Liver (tissue), 9 donors: ENCODE results near the gene MED16. TPM values are rescaled to one million over a fixed set of nuclear protein-coding genes. Genes with fewer than 3 reads are reported as not detected.

Source experiments
- DNase-seq: peaks from one replicate; pipeline ENCODE4 v3.0.0-alpha.2; 2017; ENCODE audit warnings: low spot score
- H3K27ac ChIP-seq, 2 donors: one replicate each; pipeline ENCODE4 v1.7.0; 2013; ENCODE audit warnings: inconsistent platforms in 2 of 2, low read length in 2 of 2, control low read depth in 1 of 2, low read depth in 1 of 2, mild to moderate bottlenecking in 1 of 2
- H3K27me3 ChIP-seq, 4 donors: one replicate each; pipeline versions ENCODE4 v1.6.1 to v1.7.0; 2013; ENCODE audit warnings: low read length in 3 of 4, inconsistent platforms in 1 of 4, mild to moderate bottlenecking in 1 of 4, moderate library complexity in 1 of 4; ENCODE audit not compliant: control insufficient read depth in 4 of 4, insufficient read depth in 4 of 4
- H3K36me3 ChIP-seq, 4 donors: one replicate each; pipeline versions ENCODE4 v1.6.1 to v1.7.0; 2013; ENCODE audit warnings: low read length in 3 of 4, mild to moderate bottlenecking in 3 of 4, low read depth in 1 of 4, moderate library complexity in 1 of 4; ENCODE audit not compliant: control insufficient read depth in 4 of 4, insufficient read depth in 3 of 4
- H3K4me1 ChIP-seq, 4 donors: one replicate each; pipeline versions ENCODE4 v1.6.1 to v1.7.0; 2013; ENCODE audit warnings: low read length in 3 of 4, mild to moderate bottlenecking in 3 of 4, moderate library complexity in 1 of 4; ENCODE audit not compliant: control insufficient read depth in 4 of 4, insufficient read depth in 4 of 4
- H3K4me3 ChIP-seq, 3 donors: one replicate each; pipeline versions ENCODE4 v1.6.1 to v1.7.0; 2013; ENCODE audit warnings: low read length in 3 of 3, control low read depth in 1 of 3, low read depth in 1 of 3, mild to moderate bottlenecking in 1 of 3
- H3K9ac ChIP-seq, 2 donors: one replicate each; pipeline ENCODE4 v1.7.0; 2013; ENCODE audit warnings: low read length in 2 of 2, mild to moderate bottlenecking in 2 of 2, moderate library complexity in 2 of 2, control low read depth in 1 of 2, low read depth in 1 of 2
- H3K9me3 ChIP-seq, 4 donors: one replicate each; pipeline versions ENCODE4 v1.6.1 to v1.7.0; 2013; ENCODE audit warnings: low read length in 3 of 4; ENCODE audit not compliant: control insufficient read depth in 4 of 4
- EGR1 ChIP-seq, 2 donors: IDR thresholded peaks; 2 replicates each; pipeline ENCODE4 v1.6.1; 2016 to 2018; ENCODE audit warnings: antibody characterized with exemption in 2 of 2, low read depth in 2 of 2
- FOXA1 ChIP-seq: IDR thresholded peaks from 2 replicates; pipeline ENCODE4 v1.6.1; 2016; ENCODE audit warnings: antibody characterized with exemption
- FOXA2 ChIP-seq: IDR thresholded peaks from 2 replicates; pipeline ENCODE4 v1.6.1; 2016; ENCODE audit warnings: antibody characterized with exemption
- HNF4A ChIP-seq, 2 donors: conservative IDR thresholded peaks; 2 replicates each; pipeline ENCODE4 v1.6.1; 2016; ENCODE audit warnings: antibody characterized with exemption in 2 of 2, mild to moderate bottlenecking in 2 of 2
- HNF4G ChIP-seq: IDR thresholded peaks from 2 replicates; pipeline ENCODE4 v1.6.1; 2016; ENCODE audit warnings: antibody characterized with exemption
- JUND ChIP-seq, 2 donors: IDR thresholded peaks; 2 replicates each; pipeline ENCODE4 v1.6.1; 2016; ENCODE audit warnings: antibody characterized with exemption in 2 of 2
- MAX ChIP-seq: IDR thresholded peaks from 2 replicates; pipeline ENCODE4 v1.6.1; 2016; ENCODE audit warnings: antibody characterized with exemption
- NR2F2 ChIP-seq: IDR thresholded peaks from 2 replicates; pipeline ENCODE4 v1.6.1; 2016; ENCODE audit warnings: antibody characterized with exemption
- RXRA ChIP-seq, 2 donors: IDR thresholded peaks; 2 replicates each; pipeline ENCODE4 v1.6.1; 2017 to 2018; ENCODE audit warnings: antibody characterized with exemption in 2 of 2, mild to moderate bottlenecking in 1 of 2
- SP1 ChIP-seq: IDR thresholded peaks from 2 replicates; pipeline ENCODE4 v1.6.1; 2018; ENCODE audit warnings: antibody characterized with exemption, mild to moderate bottlenecking
- TAF1 ChIP-seq: conservative IDR thresholded peaks from 2 replicates; pipeline ENCODE4 v1.6.1; 2016; ENCODE audit warnings: antibody characterized with exemption, mild to moderate bottlenecking
- YY1 ChIP-seq: IDR thresholded peaks from 2 replicates; pipeline ENCODE4 v1.6.1; 2016; ENCODE audit warnings: antibody characterized with exemption, mild to moderate bottlenecking
- WGBS: extraction: QIAGEN DNeasy Blood & Tissue Kit; methylation state at CpG from one replicate; pipeline ENCODE4 v1.1.7; 2013; 5-methylcytosine and 5-hydroxymethylcytosine counted together
- polyA plus RNA-seq, 2 donors: library from polyadenylated mRNA; stranded (reverse) in 1 of 2; unstranded in 1 of 2; fragments of 200-250 nt in 1 of 2; fragments of >200 nt in 1 of 2; fragmentation: Nextera tagmentation in 1 of 2; extraction: Ambion mirVana in 1 of 2; gene quantifications; one replicate each; pipeline versions ENCODE4 v1.2.1 to v1.2.3, GENCODE V29; 2013 to 2015
- total RNA-seq, 2 donors: library from RNA; depleted of rRNA; stranded (reverse); fragments of >200 nt; gene quantifications; one replicate each; pipeline ENCODE4 v1.2.3, GENCODE V29; 2014
- TF ChIP-seq, protein P1 (sequence below): fragments of 150-350 bp; IDR thresholded peaks from 2 replicates; pipeline ENCODE4 v1.5.1; 2017; ENCODE audit warnings: improper control_type of control experiment, low read depth, low read length; ENCODE audit not compliant: missing input control
- TF ChIP-seq, protein P2 (sequence below): IDR thresholded peaks from 2 replicates; pipeline ENCODE4 v1.6.1; 2016; ENCODE audit warnings: antibody characterized with exemption, mild to moderate bottlenecking
- TF ChIP-seq, protein P3 (sequence below): IDR thresholded peaks from 2 replicates; pipeline ENCODE4 v1.6.1; 2016; ENCODE audit warnings: antibody characterized with exemption
- TF ChIP-seq, protein P4 (sequence below): IDR thresholded peaks from 2 replicates; pipeline ENCODE4 v1.6.1; 2016; ENCODE audit warnings: antibody characterized with exemption
- donor health status: healthy.
- donor health status: healthy.
- donor health status: healthy.
- donor health status: healthy.
- donor health status: healthy.

MED16 gene
- total and polyA plus RNA-seq, 4 donors = 30.6 to 50.5 (median 41.0) TPM

- peaks cover 0 to 13% (median 4%) of the 10 kb centered on the region in 4 donors for H3K36me3 ChIP-seq
- H3K9me3 ChIP-seq = no peaks in the 10 kb centered on the region
- no peak overlapping the region for H3K4me3 ChIP-seq
- H3K4me1 ChIP-seq = peaks cover 7 to 11% (median 9%) of the 10 kb centered on the region in 4 donors
- TF ChIP-seq NR2F2 (no peak), SP1 (no peak), YY1 (no peak), FOXA2 (no peak), TAF1 (no peak), MAX (no peak), JUND (IDR thresholded peaks at IDR 0.05) (no peak), HNF4G (no peak), RXRA (IDR thresholded peaks at IDR 0.05) (no peak), EGR1 (IDR thresholded peaks at IDR 0.05; ENCODE audit: low read depth in 2 of 2) (no peak), FOXA1 (no peak), HNF4A (conservative IDR thresholded peaks at IDR 0.05) (no peak)
- TF ChIP-seq, protein P1, sequence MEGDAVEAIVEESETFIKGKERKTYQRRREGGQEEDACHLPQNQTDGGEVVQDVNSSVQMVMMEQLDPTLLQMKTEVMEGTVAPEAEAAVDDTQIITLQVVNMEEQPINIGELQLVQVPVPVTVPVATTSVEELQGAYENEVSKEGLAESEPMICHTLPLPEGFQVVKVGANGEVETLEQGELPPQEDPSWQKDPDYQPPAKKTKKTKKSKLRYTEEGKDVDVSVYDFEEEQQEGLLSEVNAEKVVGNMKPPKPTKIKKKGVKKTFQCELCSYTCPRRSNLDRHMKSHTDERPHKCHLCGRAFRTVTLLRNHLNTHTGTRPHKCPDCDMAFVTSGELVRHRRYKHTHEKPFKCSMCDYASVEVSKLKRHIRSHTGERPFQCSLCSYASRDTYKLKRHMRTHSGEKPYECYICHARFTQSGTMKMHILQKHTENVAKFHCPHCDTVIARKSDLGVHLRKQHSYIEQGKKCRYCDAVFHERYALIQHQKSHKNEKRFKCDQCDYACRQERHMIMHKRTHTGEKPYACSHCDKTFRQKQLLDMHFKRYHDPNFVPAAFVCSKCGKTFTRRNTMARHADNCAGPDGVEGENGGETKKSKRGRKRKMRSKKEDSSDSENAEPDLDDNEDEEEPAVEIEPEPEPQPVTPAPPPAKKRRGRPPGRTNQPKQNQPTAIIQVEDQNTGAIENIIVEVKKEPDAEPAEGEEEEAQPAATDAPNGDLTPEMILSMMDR = no peak
- TF ChIP-seq, protein P2, sequence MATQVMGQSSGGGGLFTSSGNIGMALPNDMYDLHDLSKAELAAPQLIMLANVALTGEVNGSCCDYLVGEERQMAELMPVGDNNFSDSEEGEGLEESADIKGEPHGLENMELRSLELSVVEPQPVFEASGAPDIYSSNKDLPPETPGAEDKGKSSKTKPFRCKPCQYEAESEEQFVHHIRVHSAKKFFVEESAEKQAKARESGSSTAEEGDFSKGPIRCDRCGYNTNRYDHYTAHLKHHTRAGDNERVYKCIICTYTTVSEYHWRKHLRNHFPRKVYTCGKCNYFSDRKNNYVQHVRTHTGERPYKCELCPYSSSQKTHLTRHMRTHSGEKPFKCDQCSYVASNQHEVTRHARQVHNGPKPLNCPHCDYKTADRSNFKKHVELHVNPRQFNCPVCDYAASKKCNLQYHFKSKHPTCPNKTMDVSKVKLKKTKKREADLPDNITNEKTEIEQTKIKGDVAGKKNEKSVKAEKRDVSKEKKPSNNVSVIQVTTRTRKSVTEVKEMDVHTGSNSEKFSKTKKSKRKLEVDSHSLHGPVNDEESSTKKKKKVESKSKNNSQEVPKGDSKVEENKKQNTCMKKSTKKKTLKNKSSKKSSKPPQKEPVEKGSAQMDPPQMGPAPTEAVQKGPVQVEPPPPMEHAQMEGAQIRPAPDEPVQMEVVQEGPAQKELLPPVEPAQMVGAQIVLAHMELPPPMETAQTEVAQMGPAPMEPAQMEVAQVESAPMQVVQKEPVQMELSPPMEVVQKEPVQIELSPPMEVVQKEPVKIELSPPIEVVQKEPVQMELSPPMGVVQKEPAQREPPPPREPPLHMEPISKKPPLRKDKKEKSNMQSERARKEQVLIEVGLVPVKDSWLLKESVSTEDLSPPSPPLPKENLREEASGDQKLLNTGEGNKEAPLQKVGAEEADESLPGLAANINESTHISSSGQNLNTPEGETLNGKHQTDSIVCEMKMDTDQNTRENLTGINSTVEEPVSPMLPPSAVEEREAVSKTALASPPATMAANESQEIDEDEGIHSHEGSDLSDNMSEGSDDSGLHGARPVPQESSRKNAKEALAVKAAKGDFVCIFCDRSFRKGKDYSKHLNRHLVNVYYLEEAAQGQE = no peak
- TF ChIP-seq, protein P3, sequence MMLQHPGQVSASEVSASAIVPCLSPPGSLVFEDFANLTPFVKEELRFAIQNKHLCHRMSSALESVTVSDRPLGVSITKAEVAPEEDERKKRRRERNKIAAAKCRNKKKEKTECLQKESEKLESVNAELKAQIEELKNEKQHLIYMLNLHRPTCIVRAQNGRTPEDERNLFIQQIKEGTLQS = no peak
- TF ChIP-seq, protein P4, sequence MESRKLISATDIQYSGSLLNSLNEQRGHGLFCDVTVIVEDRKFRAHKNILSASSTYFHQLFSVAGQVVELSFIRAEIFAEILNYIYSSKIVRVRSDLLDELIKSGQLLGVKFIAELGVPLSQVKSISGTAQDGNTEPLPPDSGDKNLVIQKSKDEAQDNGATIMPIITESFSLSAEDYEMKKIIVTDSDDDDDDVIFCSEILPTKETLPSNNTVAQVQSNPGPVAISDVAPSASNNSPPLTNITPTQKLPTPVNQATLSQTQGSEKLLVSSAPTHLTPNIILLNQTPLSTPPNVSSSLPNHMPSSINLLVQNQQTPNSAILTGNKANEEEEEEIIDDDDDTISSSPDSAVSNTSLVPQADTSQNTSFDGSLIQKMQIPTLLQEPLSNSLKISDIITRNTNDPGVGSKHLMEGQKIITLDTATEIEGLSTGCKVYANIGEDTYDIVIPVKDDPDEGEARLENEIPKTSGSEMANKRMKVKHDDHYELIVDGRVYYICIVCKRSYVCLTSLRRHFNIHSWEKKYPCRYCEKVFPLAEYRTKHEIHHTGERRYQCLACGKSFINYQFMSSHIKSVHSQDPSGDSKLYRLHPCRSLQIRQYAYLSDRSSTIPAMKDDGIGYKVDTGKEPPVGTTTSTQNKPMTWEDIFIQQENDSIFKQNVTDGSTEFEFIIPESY = no peak
- no peak overlapping the region for H3K27ac ChIP-seq
- H3K9ac ChIP-seq = no peak overlapping the region
- DNase-seq = no peak
- WGBS = 85% methylated on average over 32 of the region's 32 CpGs
- H3K27me3 ChIP-seq = no peaks in the 10 kb centered on the region
Observed at GRCh38 chr19:903266-903797, 10.3 kb upstream of the MED16 start.
